ENCODE measurements around the gene RHOT2.
A peak's percentile ranks its signal among the peaks of the same experiment; 100 is the strongest.

The RHOT2 gene

GRCh38 chr16:681746-682427, 14.0 kb downstream of the RHOT2 start:
- TF ChIP-seq, protein P1, sequence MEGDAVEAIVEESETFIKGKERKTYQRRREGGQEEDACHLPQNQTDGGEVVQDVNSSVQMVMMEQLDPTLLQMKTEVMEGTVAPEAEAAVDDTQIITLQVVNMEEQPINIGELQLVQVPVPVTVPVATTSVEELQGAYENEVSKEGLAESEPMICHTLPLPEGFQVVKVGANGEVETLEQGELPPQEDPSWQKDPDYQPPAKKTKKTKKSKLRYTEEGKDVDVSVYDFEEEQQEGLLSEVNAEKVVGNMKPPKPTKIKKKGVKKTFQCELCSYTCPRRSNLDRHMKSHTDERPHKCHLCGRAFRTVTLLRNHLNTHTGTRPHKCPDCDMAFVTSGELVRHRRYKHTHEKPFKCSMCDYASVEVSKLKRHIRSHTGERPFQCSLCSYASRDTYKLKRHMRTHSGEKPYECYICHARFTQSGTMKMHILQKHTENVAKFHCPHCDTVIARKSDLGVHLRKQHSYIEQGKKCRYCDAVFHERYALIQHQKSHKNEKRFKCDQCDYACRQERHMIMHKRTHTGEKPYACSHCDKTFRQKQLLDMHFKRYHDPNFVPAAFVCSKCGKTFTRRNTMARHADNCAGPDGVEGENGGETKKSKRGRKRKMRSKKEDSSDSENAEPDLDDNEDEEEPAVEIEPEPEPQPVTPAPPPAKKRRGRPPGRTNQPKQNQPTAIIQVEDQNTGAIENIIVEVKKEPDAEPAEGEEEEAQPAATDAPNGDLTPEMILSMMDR (IDR thresholded peaks at IDR 0.05; ENCODE audit: control insufficient read depth, insufficient read depth, low read depth, low read length, missing control alignments) = no peak
- peak overlapping the region; percentile 77 for H3K4me3 ChIP-seq (ENCODE audit: control insufficient read depth, low read depth, low read length)
- no peak for DNase-seq (ENCODE audit: low read depth)

- TF ChIP-seq, protein P1 (IDR thresholded peaks at IDR 0.05; ENCODE audit: control insufficient read depth, insufficient read depth, low read depth, low read length, missing control alignments) = no peak
- peak overlapping the region; percentile 63 for H3K4me3 ChIP-seq (ENCODE audit: control insufficient read depth, low read depth, low read length)
- DNase-seq (ENCODE audit: low read depth) = no peak
These were observed 14.8 kb downstream of the RHOT2 start for GRCh38 chr16:682493-683395.

GRCh38 chr16:683396-684070, 15.6 kb downstream of the RHOT2 start:
- DNase-seq (ENCODE audit: low read depth) = no peak
- H3K4me3 ChIP-seq (ENCODE audit: control insufficient read depth, low read depth, low read length) = peak overlapping the region; percentile 63
- TF ChIP-seq, protein P1 (IDR thresholded peaks at IDR 0.05; ENCODE audit: control insufficient read depth, insufficient read depth, low read depth, low read length, missing control alignments) = no peak

DNA sequence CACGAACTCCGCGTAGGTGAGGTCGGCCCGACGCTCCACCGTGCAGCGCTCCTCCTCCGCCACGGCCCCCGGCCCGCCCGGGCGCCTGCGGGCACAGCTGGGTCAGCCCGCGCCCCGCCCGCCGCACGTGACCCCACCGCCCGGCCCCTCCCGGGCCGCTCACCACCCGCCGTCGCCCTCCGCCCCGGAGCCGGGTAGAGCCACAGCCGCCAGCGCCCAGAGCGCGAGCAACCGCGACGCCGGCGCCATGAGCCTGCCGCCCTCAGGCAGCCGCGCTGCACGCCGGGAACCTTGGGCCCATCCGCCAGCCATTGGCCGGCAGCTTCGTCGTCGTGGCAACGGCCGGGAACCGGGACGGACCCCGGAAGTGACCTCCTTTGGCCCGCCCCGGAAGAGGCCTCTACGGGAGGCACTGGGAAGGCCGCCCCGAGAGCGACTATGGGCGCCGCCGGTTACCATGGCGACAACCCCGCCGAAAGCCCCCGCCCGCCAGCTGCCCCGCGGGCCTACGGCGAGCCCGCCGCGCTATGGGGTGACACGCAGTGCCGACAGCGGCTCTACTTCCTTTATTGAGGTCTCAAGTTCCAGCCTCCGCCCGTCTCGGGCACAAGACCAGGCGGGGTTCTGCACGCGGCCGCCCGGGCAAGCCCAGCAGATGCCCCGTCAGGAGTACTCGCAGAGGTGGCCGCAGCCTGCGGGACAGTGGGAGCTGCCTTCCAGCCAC, 16.3 kb downstream of the RHOT2 start, which contains the start of gene JMJD8:
JMJD8 (minus strand) TSS at position 264 of the 724 bp plus-strand sequence; CDS start at position 249, 15 bp downstream.
- peak; percentile 69 for DNase-seq (ENCODE audit: low read depth)
- TF ChIP-seq, protein P1 (IDR thresholded peaks at IDR 0.05; ENCODE audit: control insufficient read depth, insufficient read depth, low read depth, low read length, missing control alignments) = no peak
- peak within 1 kb of the TSS; percentile 63 for H3K4me3 ChIP-seq (ENCODE audit: control insufficient read depth, low read depth, low read length)

DNA sequence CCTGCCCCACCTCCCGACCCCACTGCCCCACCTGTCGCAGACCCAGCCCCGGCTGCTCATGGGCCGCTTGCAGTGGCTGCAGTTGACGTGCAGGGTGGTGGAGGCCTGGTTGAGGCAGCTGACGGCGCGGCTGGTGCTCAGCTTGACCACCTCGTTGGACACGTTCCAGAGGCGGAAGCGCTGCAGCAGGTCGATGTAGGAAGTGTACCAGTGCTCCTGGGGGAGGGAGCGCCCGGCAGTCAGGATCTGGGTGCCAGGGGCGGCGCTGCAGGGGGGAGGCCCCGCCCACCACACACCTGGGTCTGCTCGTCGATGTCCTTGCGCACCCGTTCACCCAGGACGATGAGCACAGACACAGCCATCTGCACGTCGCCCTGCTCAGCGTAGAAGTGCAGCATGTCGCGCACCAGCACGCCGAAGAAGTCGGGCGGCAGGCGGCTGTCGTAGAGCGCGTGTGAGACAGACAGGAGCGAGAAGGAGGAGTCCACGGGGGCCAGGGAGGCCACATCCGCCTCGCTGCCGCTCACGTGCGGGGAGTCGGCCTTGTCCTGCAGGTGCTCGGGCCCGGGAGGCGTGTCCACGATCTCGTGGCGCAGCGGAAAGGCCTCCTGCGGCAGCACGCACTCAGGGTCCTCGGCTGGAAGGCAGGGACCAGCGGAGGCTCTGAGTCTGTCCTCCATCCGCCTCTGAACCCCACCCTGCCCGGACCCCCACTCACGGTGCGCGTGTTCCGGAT, 17.2 kb downstream of the RHOT2 start:
- TF ChIP-seq, protein P1 (IDR thresholded peaks at IDR 0.05; ENCODE audit: control insufficient read depth, insufficient read depth, low read depth, low read length, missing control alignments) = no peak
- DNase-seq (ENCODE audit: low read depth) = no peak
- H3K4me3 ChIP-seq (ENCODE audit: control insufficient read depth, low read depth, low read length) = no peak overlapping the region; the same call in 1 of the 2 replicates
